HG03280 (cell line): ENCODE results near the gene NPAS2.

ENCODE experiments used
- ATAC-seq: cut with Tn5 transposase; IDR thresholded peaks from one replicate; pipeline ENCODE4 v1.9.1; 2021; ENCODE audit warnings: mild to moderate bottlenecking, moderate library complexity; ENCODE audit not compliant: unreplicated experiment

NPAS2 gene

GRCh38 chr2:100960688-100961087, 140.7 kb downstream of the NPAS2 start:
- ATAC-seq = no peak

- ATAC-seq = no peak
Observed at GRCh38 chr2:100962366-100963025, 142.6 kb downstream of the NPAS2 start.

- no peak for ATAC-seq
Observed at GRCh38 chr2:100963026-100963375, 143.1 kb downstream of the NPAS2 start.

- ATAC-seq = no peak
Observed at GRCh38 chr2:100964222-100964621, 144.3 kb downstream of the NPAS2 start.

- ATAC-seq = no peak
Observed at GRCh38 chr2:100964681-100965169, 144.8 kb downstream of the NPAS2 start.

- ATAC-seq = no peak
Observed at GRCh38 chr2:100965596-100965995, 145.7 kb downstream of the NPAS2 start.

GRCh38 chr2:100967716-100968115, 147.8 kb downstream of the NPAS2 start:
- ATAC-seq = no peak

- no peak for ATAC-seq
Observed at GRCh38 chr2:100968146-100969145, 148.5 kb downstream of the NPAS2 start.

GRCh38 chr2:100969998-100970397, 150.1 kb downstream of the NPAS2 start:
- ATAC-seq = no peak

- ATAC-seq = no peak
Observed at GRCh38 chr2:100971221-100971620, 151.3 kb downstream of the NPAS2 start.

- no peak for ATAC-seq
Observed at GRCh38 chr2:100972452-100972851, 152.5 kb downstream of the NPAS2 start.

- ATAC-seq = no peak
Observed at GRCh38 chr2:100974712-100975520, 155.0 kb downstream of the NPAS2 start.

- no peak for ATAC-seq
Observed at GRCh38 chr2:100975521-100975785, 155.5 kb downstream of the NPAS2 start.

- ATAC-seq = no peak
Observed at GRCh38 chr2:100976061-100976460, 156.1 kb downstream of the NPAS2 start.

- ATAC-seq = no peak
Observed at GRCh38 chr2:100976645-100977391, 156.9 kb downstream of the NPAS2 start.

- ATAC-seq = no peak
Observed at GRCh38 chr2:100977511-100977910, 157.6 kb downstream of the NPAS2 start.

GRCh38 chr2:100978582-100979191, 158.7 kb downstream of the NPAS2 start:
- ATAC-seq = no peak

- ATAC-seq = no peak
Observed at GRCh38 chr2:100980046-100980445, 160.1 kb downstream of the NPAS2 start.

GRCh38 chr2:100981011-100981410, 161.1 kb downstream of the NPAS2 start:
- no peak for ATAC-seq

GRCh38 chr2:100982431-100982861, 162.5 kb downstream of the NPAS2 start:
- no peak for ATAC-seq
